ENCODE results near the gene CNTNAP5. TPM values are rescaled to one million over a fixed set of nuclear protein-coding genes. Genes with fewer than 3 reads are reported as not detected.

Gene CNTNAP5
- total RNA-seq, 4 donors from 2014 or later, result not detected

GRCh38 chr2:124316881-124317605 is 292.0 kb downstream of the CNTNAP5 start:
- in situ Hi-C loops (cut with MboI; ENCODE audit: low sequenced_read_pairs in 4 of 4), result no loop called here
- H3K27ac ChIP-seq, result no peak overlapping the region

GRCh38 chr2:124317628-124318027 is 292.5 kb downstream of the CNTNAP5 start:
- H3K4me3 ChIP-seq, result no peak overlapping the region
- no peaks in the 10 kb centered on the region for H3K36me3 ChIP-seq
- no peaks in the 10 kb centered on the region for H3K27me3 ChIP-seq
- in situ Hi-C loops (cut with MboI; ENCODE audit: low sequenced_read_pairs in 4 of 4) (no loop called here), intact Hi-C loops (cut with DNase I; ENCODE audit: low total_unique reads) (no loop called here)
- no peak overlapping the region for H3K27ac ChIP-seq
- no peak for DNase-seq
- H3K9me3 ChIP-seq, result no peaks in the 10 kb centered on the region
- no peaks in the 10 kb centered on the region for H3K4me1 ChIP-seq
- TF ChIP-seq POLR2A (IDR thresholded peaks at IDR 0.05), result no peak
- ATAC-seq, result no peak

More at GRCh38 chr2:124316881-124317605, 292.0 kb downstream of the CNTNAP5 start:
- no peak for TF ChIP-seq POLR2A (IDR thresholded peaks at IDR 0.05)
- TF ChIP-seq CTCF (IDR thresholded peaks at IDR 0.05 in 4 of 5, conservative IDR thresholded peaks at IDR 0.05 in 1 of 5), result no peak
- H3K9me3 ChIP-seq, result no peaks in the 10 kb centered on the region
- no peak for ATAC-seq
- H3K4me1 ChIP-seq, result no peaks in the 10 kb centered on the region
- intact Hi-C loops (cut with DNase I; ENCODE audit: low total_unique reads), result no loop called here
- no peak for DNase-seq
- H3K36me3 ChIP-seq, result no peaks in the 10 kb centered on the region
- H3K4me3 ChIP-seq, result no peak overlapping the region
- H3K27me3 ChIP-seq, result no peaks in the 10 kb centered on the region

DNA sequence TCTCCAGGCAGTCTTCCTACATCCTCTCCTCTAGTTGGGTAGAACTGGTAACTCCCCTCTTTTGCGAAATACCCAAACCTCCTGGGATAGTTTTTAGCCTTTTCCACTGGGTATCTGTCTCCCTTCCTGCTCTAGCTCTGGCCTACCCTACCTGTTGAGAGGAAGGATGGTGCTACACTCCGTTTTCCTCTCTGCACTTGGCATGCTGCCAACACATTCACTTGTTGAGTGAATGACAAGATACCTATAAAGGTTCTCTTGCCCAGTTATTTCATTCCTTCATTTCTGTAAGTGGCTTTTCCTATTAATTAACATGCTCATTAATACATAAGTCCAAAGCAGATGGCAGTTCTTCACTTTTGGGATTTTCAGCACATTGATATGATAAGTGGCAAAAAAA is 293.8 kb downstream of the CNTNAP5 start:
- intact Hi-C loops (cut with DNase I; ENCODE audit: low total_unique reads), result no loop called here

GRCh38 chr2:124319577-124319976 is 294.5 kb downstream of the CNTNAP5 start:
- ATAC-seq (no peak), DNase-seq (no peak)
- TF ChIP-seq POLR2A (IDR thresholded peaks at IDR 0.05) (no peak), CTCF (IDR thresholded peaks at IDR 0.05 in 4 of 5, conservative IDR thresholded peaks at IDR 0.05 in 1 of 5) (no peak)
- Histone ChIP-seq H3K9me3 (no peaks in the 10 kb centered on the region), H3K36me3 (no peaks in the 10 kb centered on the region), H3K27me3 (no peaks in the 10 kb centered on the region), H3K4me3 (no peak overlapping the region), H3K4me1 (no peaks in the 10 kb centered on the region), H3K27ac (no peak overlapping the region)
- in situ Hi-C loops (cut with MboI; ENCODE audit: low sequenced_read_pairs in 4 of 4), result no loop called here
- intact Hi-C loops (cut with DNase I; ENCODE audit: low total_unique reads), result no loop called here

More for the DNA sequence above, 293.8 kb downstream of the CNTNAP5 start:
- TF ChIP-seq POLR2A (IDR thresholded peaks at IDR 0.05), result no peak
- TF ChIP-seq CTCF (IDR thresholded peaks at IDR 0.05 in 4 of 5, conservative IDR thresholded peaks at IDR 0.05 in 1 of 5), result no peak
- ATAC-seq (no peak), DNase-seq (no peak)
- H3K36me3 ChIP-seq, result no peaks in the 10 kb centered on the region
- no peaks in the 10 kb centered on the region for H3K4me1 ChIP-seq
- in situ Hi-C loops (cut with MboI; ENCODE audit: low sequenced_read_pairs in 4 of 4), result no loop called here
- no peak overlapping the region for H3K4me3 ChIP-seq
- H3K27me3 ChIP-seq, result no peaks in the 10 kb centered on the region
- H3K27ac ChIP-seq, result no peak overlapping the region
- H3K9me3 ChIP-seq, result no peaks in the 10 kb centered on the region

DNA sequence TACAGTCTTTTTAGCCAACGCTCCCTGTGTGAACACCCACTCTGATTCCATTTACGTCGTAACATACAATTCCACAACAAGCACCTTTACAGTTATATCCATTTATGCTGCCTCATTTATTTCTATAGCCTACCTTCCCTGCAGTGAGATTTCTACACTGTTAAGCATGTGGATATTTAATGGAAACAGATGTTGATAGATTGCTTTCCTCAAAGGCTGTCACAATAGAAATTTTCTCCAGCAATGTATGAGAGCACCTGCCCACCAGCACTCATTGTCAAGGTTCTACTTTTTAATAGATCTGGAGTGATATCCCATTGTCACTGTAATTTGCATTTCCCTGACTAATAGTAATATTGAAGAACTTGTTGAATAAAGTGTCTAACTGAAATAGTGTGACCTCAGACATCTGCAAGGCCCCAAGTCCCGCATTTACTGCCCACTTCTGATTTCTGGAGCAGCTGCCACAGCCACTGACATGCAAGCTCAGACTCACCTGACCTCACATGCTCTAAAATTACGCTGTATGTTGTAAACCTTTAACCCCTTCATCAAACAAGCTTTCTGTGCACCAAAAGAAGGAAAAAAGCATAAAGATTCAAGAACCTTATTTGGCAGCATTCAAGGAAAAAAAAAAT is 295.1 kb downstream of the CNTNAP5 start:
- DNase-seq, result no peak
- Histone ChIP-seq H3K27me3 (no peaks in the 10 kb centered on the region), H3K9me3 (no peaks in the 10 kb centered on the region), H3K36me3 (no peaks in the 10 kb centered on the region), H3K27ac (no peak overlapping the region), H3K4me1 (no peaks in the 10 kb centered on the region), H3K4me3 (no peak overlapping the region)
- in situ Hi-C loops (cut with MboI; ENCODE audit: low sequenced_read_pairs in 4 of 4), result no loop called here
- intact Hi-C loops (cut with DNase I; ENCODE audit: low total_unique reads), result no loop called here
- TF ChIP-seq POLR2A (IDR thresholded peaks at IDR 0.05), result no peak
- no peak for TF ChIP-seq CTCF (IDR thresholded peaks at IDR 0.05 in 4 of 5, conservative IDR thresholded peaks at IDR 0.05 in 1 of 5)
- no peak for ATAC-seq

All from gastrocnemius medialis (tissue), 4 donors.